CD4-positive, alpha-beta T cell treated with Interleukin-6 for 4 hours (primary cell): ENCODE data around the gene ENDOV.

Source experiments
- DNase-seq: peaks from one replicate; pipeline ENCODE4 v3.0.0-alpha.2; 2020; ENCODE audit warnings: mixed read lengths

ENDOV gene

GRCh38 chr17:80432350-80432955 is 17.5 kb downstream of the ENDOV start:
- DNase-seq, result no peak

- DNase-seq, result no peak
These were observed 18.1 kb downstream of the ENDOV start for GRCh38 chr17:80432961-80433550.

GRCh38 chr17:80433916-80434666 is 19.1 kb downstream of the ENDOV start:
- no peak for DNase-seq

GRCh38 chr17:80437532-80437931 is 22.6 kb downstream of the ENDOV start:
- no peak for DNase-seq

GRCh38 chr17:80438806-80439205 is 23.8 kb downstream of the ENDOV start:
- no peak for DNase-seq

- no peak for DNase-seq
These were observed 24.5 kb downstream of the ENDOV start for GRCh38 chr17:80439499-80439898.

GRCh38 chr17:80441133-80441578 is 26.2 kb downstream of the ENDOV start:
- peak; percentile 55 for DNase-seq

- DNase-seq, result no peak
These were observed 26.8 kb downstream of the ENDOV start for GRCh38 chr17:80441598-80442322.

GRCh38 chr17:80442323-80442659 is 27.3 kb downstream of the ENDOV start:
- DNase-seq, result no peak

GRCh38 chr17:80442764-80443163 is 27.8 kb downstream of the ENDOV start:
- no peak for DNase-seq

GRCh38 chr17:80443498-80443897 is 28.5 kb downstream of the ENDOV start:
- no peak for DNase-seq

- no peak for DNase-seq
These were observed 29.1 kb downstream of the ENDOV start for GRCh38 chr17:80443916-80444643.

GRCh38 chr17:80444644-80444979 is 29.6 kb downstream of the ENDOV start:
- no peak for DNase-seq

GRCh38 chr17:80445007-80445725 is 30.2 kb downstream of the ENDOV start:
- DNase-seq, result no peak

- no peak for DNase-seq
These were observed 30.8 kb downstream of the ENDOV start for GRCh38 chr17:80445726-80446110.

- no peak for DNase-seq
These were observed 31.9 kb downstream of the ENDOV start for GRCh38 chr17:80446645-80447405.

- no peak for DNase-seq
These were observed 32.8 kb downstream of the ENDOV start for GRCh38 chr17:80447790-80448189.

- no peak for DNase-seq
These were observed 34.4 kb downstream of the ENDOV start for GRCh38 chr17:80449194-80449929.

- no peak for DNase-seq
These were observed 35.1 kb downstream of the ENDOV start for GRCh38 chr17:80449930-80450576.

- no peak for DNase-seq
These were observed 36.3 kb downstream of the ENDOV start for GRCh38 chr17:80451104-80451775.
